H1 (cell line): ENCODE measurements around the gene RASGRP4. TPM values are rescaled to one million over a fixed set of nuclear protein-coding genes. Genes with fewer than 3 reads are reported as not detected.

Experiments
- CTCF ChIA-PET: fragments of 300-600 bp; sonication (Branson Sonifier 250); formaldehyde crosslinking; loops from one replicate; lab custom pipeline; 2021; ENCODE audit not compliant: partially characterized antibody; lab: Charles Lee
- POLR2A ChIA-PET: fragments of 300-600 bp; sonication (Branson Sonifier 250); formaldehyde crosslinking; loops from one replicate; lab custom pipeline; 2021; ENCODE audit warnings: inconsistent platforms; ENCODE audit not compliant: partially characterized antibody; lab: Charles Lee
- DNase-seq, 2 experiments: peaks; one replicate each; pipeline versions ENCODE4 v3.0.0 to v3.0.0-alpha.2; 2010 to 2022; ENCODE audit warnings: low spot score in 2 of 2, low read depth in 1 of 2, mixed read lengths in 1 of 2
- FAIRE-seq: peaks from 2 replicates; lab custom pipeline; 2011; peaks lifted over from hg19 to GRCh38; lab: Jason Lieb, UNC
- H2AFZ ChIP-seq: 2 replicates; pipeline ENCODE4 v1.8.1; 2012; ENCODE audit warnings: low read length, inconsistent platforms
- H2AK5ac ChIP-seq: 2 replicates; pipeline ENCODE4 v1.6.1; 2013; ENCODE audit warnings: low read depth, low read length
- H2BK120ac ChIP-seq: replicated peaks from 2 replicates; pipeline ENCODE3; 2013; ENCODE audit warnings: low read depth, low read length, inconsistent platforms
- H2BK12ac ChIP-seq: 2 replicates; pipeline ENCODE4 v1.6.1; 2013; ENCODE audit warnings: low read depth, low read length
- H2BK15ac ChIP-seq: 2 replicates; pipeline ENCODE4 v1.6.1; 2013; ENCODE audit warnings: low read length
- H2BK20ac ChIP-seq: 2 replicates; pipeline ENCODE4 v1.6.1; 2013; ENCODE audit warnings: low read length
- H2BK5ac ChIP-seq: 2 replicates; pipeline ENCODE4 v1.6.1; 2013; ENCODE audit warnings: low read depth, low read length
- H3K14ac ChIP-seq: 2 replicates; pipeline ENCODE4 v1.6.1; 2013; ENCODE audit warnings: inconsistent platforms; ENCODE audit not compliant: insufficient read length
- H3K18ac ChIP-seq: 2 replicates; pipeline ENCODE4 v1.6.1; 2013; ENCODE audit warnings: low read length; ENCODE audit errors: extremely low read depth
- H3K23ac ChIP-seq: 2 replicates; pipeline ENCODE4 v1.6.1; 2013; ENCODE audit warnings: inconsistent platforms; ENCODE audit not compliant: insufficient read length
- H3K23me2 ChIP-seq: 2 replicates; pipeline ENCODE4 v1.6.1; 2013; ENCODE audit warnings: low read depth, low read length
- H3K27ac ChIP-seq: 2 replicates; pipeline ENCODE4 v1.6.1; 2011; ENCODE audit warnings: low read depth, low read length, inconsistent platforms
- H3K27me3 ChIP-seq, 4 experiments: replicated peaks in 1 of 4; 1 replicate in 1 of 4; 2 replicates in 3 of 4; pipeline versions ENCODE4 v1.6.1 to v1.8.1; 2011 to 2013; ENCODE audit warnings: low read length in 3 of 4, mild to moderate bottlenecking in 3 of 4, inconsistent platforms in 2 of 4, mixed read lengths in 2 of 4, moderate library complexity in 1 of 4; ENCODE audit not compliant: control insufficient read depth in 3 of 4, insufficient read depth in 3 of 4; ENCODE audit errors: extremely low read depth in 1 of 4
- H3K36me3 ChIP-seq, 4 experiments: 2 replicates each; pipeline versions ENCODE4 v1.6.1 to v1.8.1; 2011 to 2013; ENCODE audit warnings: mild to moderate bottlenecking in 4 of 4, low read length in 3 of 4, moderate library complexity in 2 of 4, control low read depth in 1 of 4, inconsistent platforms in 1 of 4; ENCODE audit not compliant: insufficient read depth in 4 of 4, control insufficient read depth in 2 of 4
- H3K4ac ChIP-seq: replicated peaks from 2 replicates; pipeline ENCODE3; 2013; ENCODE audit warnings: low read length, low read depth, mixed read lengths, inconsistent platforms; ENCODE audit not compliant: insufficient read length
- H3K4me1 ChIP-seq, 4 experiments: replicated peaks in 1 of 4; 1 replicate in 1 of 4; 2 replicates in 3 of 4; pipeline versions ENCODE4 v1.6.1 to v1.8.1; 2011 to 2013; ENCODE audit warnings: low read length in 3 of 4, inconsistent platforms in 2 of 4, mixed read lengths in 1 of 4; ENCODE audit not compliant: insufficient read depth in 4 of 4, control insufficient read depth in 3 of 4
- H3K4me2 ChIP-seq, 2 experiments: 2 replicates each; pipeline versions ENCODE4 v1.6.1 to v1.8.1; 2011 to 2013; ENCODE audit warnings: low read depth in 2 of 2, low read length in 2 of 2, control low read depth in 1 of 2, inconsistent platforms in 1 of 2, mild to moderate bottlenecking in 1 of 2; ENCODE audit not compliant: insufficient read depth in 1 of 2
- H3K4me3 ChIP-seq, 4 experiments: fragments of 200-600, 300-600 bp in 1 of 4; sonication (generic), shearing (Covaris generic), sonication (Bioruptor Twin) in 1 of 4; 2 replicates each; pipeline versions ENCODE4 v1.5.1 to v1.8.1; 2011 to 2016; ENCODE audit warnings: low read length in 4 of 4, low read depth in 3 of 4, control low read depth in 2 of 4, inconsistent platforms in 2 of 4, mild to moderate bottlenecking in 2 of 4, mixed read lengths in 1 of 4, moderate library complexity in 1 of 4; ENCODE audit not compliant: insufficient read depth in 2 of 4; ENCODE audit errors: extremely low read depth in 1 of 4
- H3K56ac ChIP-seq: replicated peaks from 2 replicates; pipeline ENCODE3; 2013; ENCODE audit warnings: low read depth, mild to moderate bottlenecking, mixed read lengths, low read length, inconsistent platforms; ENCODE audit not compliant: insufficient read length
- H3K79me1 ChIP-seq: 2 replicates; pipeline ENCODE4 v1.6.1; 2013; ENCODE audit warnings: low read depth, low read length, control low read depth
- H3K79me2 ChIP-seq, 2 experiments: 2 replicates each; pipeline versions ENCODE4 v1.6.1 to v1.8.1; 2012 to 2013; ENCODE audit warnings: low read length in 2 of 2, mild to moderate bottlenecking in 2 of 2, inconsistent platforms in 1 of 2; ENCODE audit not compliant: insufficient read depth in 2 of 2, control insufficient read depth in 1 of 2
- H3K9ac ChIP-seq, 4 experiments: replicated peaks in 1 of 4; 1 replicate in 1 of 4; 2 replicates in 3 of 4; pipeline versions ENCODE4 v1.6.1 to v1.8.1; 2011 to 2013; ENCODE audit warnings: low read depth in 3 of 4, low read length in 3 of 4, control low read depth in 2 of 4, mild to moderate bottlenecking in 2 of 4, moderate library complexity in 2 of 4, inconsistent platforms in 1 of 4; ENCODE audit errors: extremely low read depth in 1 of 4
- H3K9me3 ChIP-seq, 2 experiments: 2 replicates each; pipeline versions ENCODE4 v1.6.1 to v1.8.1; 2012 to 2013; ENCODE audit warnings: mild to moderate bottlenecking in 2 of 2, moderate library complexity in 2 of 2, control low read depth in 1 of 2, inconsistent platforms in 1 of 2, low read depth in 1 of 2, low read length in 1 of 2, mixed read lengths in 1 of 2; ENCODE audit not compliant: insufficient read depth in 2 of 2
- H4K20me1 ChIP-seq, 2 experiments: replicated peaks in 1 of 2; 2 replicates each; pipeline versions ENCODE3 to v1.8.1; 2011 to 2013; ENCODE audit warnings: inconsistent platforms in 2 of 2, low read length in 2 of 2, mild to moderate bottlenecking in 1 of 2; ENCODE audit not compliant: insufficient read depth in 2 of 2, control insufficient read depth in 1 of 2
- H4K5ac ChIP-seq: 2 replicates; pipeline ENCODE4 v1.6.1; 2013; ENCODE audit warnings: low read length, low read depth, mixed read lengths, inconsistent platforms; ENCODE audit not compliant: insufficient read length
- H4K8ac ChIP-seq: 2 replicates; pipeline ENCODE4 v1.8.0; 2013; ENCODE audit warnings: mild to moderate bottlenecking, moderate library complexity, low read length, inconsistent platforms; ENCODE audit not compliant: insufficient read depth; ENCODE audit errors: extremely low read depth
- H4K91ac ChIP-seq: replicated peaks from 2 replicates; pipeline ENCODE3; 2013; ENCODE audit warnings: low read length, mixed read lengths, inconsistent platforms; ENCODE audit not compliant: insufficient read length
- BACH1 ChIP-seq: IDR thresholded peaks from 2 replicates; pipeline ENCODE4 v1.6.1; 2012; ENCODE audit warnings: low read length, improper control_type of control experiment
- CREB1 ChIP-seq: IDR thresholded peaks from 2 replicates; pipeline ENCODE4 v1.6.1; 2012; ENCODE audit warnings: inconsistent platforms
- EGR1 ChIP-seq: IDR thresholded peaks from 2 replicates; pipeline ENCODE4 v1.6.1; 2011; ENCODE audit warnings: low read depth, low read length, borderline replicate concordance
- MAX ChIP-seq: IDR thresholded peaks from 2 replicates; pipeline ENCODE4 v1.6.1; 2012; ENCODE audit warnings: inconsistent platforms
- PHF8 ChIP-seq: fragments of 200-600 bp; sonication (generic); conservative IDR thresholded peaks from 2 replicates; pipeline ENCODE4 v1.7.1; 2012; ENCODE audit warnings: low read depth, mild to moderate bottlenecking, inconsistent platforms, low read length, moderate library complexity
- POLR2AphosphoS5 ChIP-seq: IDR thresholded peaks from 2 replicates; pipeline ENCODE4 v1.6.1; 2011; ENCODE audit warnings: low read depth, low read length
- RFX5 ChIP-seq: IDR thresholded peaks from 2 replicates; pipeline ENCODE4 v1.6.1; 2011; ENCODE audit warnings: low read depth, low read length, improper control_type of control experiment, borderline replicate concordance
- SP1 ChIP-seq: IDR thresholded peaks from 2 replicates; pipeline ENCODE4 v1.6.1; 2011; ENCODE audit warnings: low read depth, low read length
- TAF1 ChIP-seq: IDR thresholded peaks from 2 replicates; pipeline ENCODE4 v1.6.1; 2011; ENCODE audit warnings: mild to moderate bottlenecking, low read depth, low read length
- TAF7 ChIP-seq: optimal IDR thresholded peaks from 2 replicates; pipeline ENCODE3; 2011; ENCODE audit warnings: low read depth, mild to moderate bottlenecking, inconsistent platforms, low read length, moderate library complexity, borderline replicate concordance
- USF2 ChIP-seq: IDR thresholded peaks from 2 replicates; pipeline ENCODE4 v1.6.1; 2011; ENCODE audit warnings: low read length, improper control_type of control experiment
- WGBS, 2 experiments: shearing (Covaris generic) in 1 of 2; methylation state at CpG; one replicate each; pipeline versions ENCODE4 v1.1.6 to v1.1.7; 2013 to 2015; ENCODE audit warnings: low lambda C conversion rate in 2 of 2, mixed read lengths in 2 of 2, inconsistent platforms in 1 of 2, low coverage in 1 of 2, missing lambda C conversion rate in 1 of 2; ENCODE audit not compliant: insufficient replicate concordance in 2 of 2, insufficient coverage in 1 of 2, insufficient read length in 1 of 2; ENCODE audit errors: extremely low coverage in 1 of 2, missing lambda C conversion rate in 1 of 2; 5-methylcytosine and 5-hydroxymethylcytosine counted together
- polyA plus RNA-seq, 7 experiments: library from polyadenylated mRNA; depleted of rRNA in 3 of 7; stranded (reverse) in 5 of 7; unstranded in 2 of 7; fragments of >200 nt in 5 of 7; fragments of 200-250 nt in 2 of 7; gene quantifications; 1 replicate in 5 of 7; 2 replicates in 1 of 7; 4 replicates in 1 of 7; pipeline versions ENCODE4 v1.2.1 to v1.2.3, GENCODE V29; 2011 to 2013; ENCODE audit warnings: missing spikeins in 2 of 7, mixed read lengths in 2 of 7
- total RNA-seq: library from RNA; stranded (reverse); fragmentation: NEBNext Ultra II Directional; extraction: Animal tissue kit (Norgen Biotek cat#: 25700); gene quantifications from 2 replicates; pipeline ENCODE4 v1.2.1, GENCODE V29; 2021

The RASGRP4 gene
- total and polyA plus RNA-seq, 2 of the 8 experiments (the other 6 are each of a cell fraction or from before 2014, with no cell fraction given), result 1.9 to 3.1 TPM

GRCh38 chr19:38394488-38394887, 31.5 kb downstream of the RASGRP4 start:
- no peak overlapping the region for H2BK15ac ChIP-seq
- no peak overlapping the region for H3K27ac ChIP-seq
- WGBS, 2 experiments, result 13% methylated on average over 21 of the region's 30 CpGs; no CpG with 5 or more reads in 1 of the 2 experiments
- peaks cover 3% of the 10 kb centered on the region; the same call in 1 of the 2 replicates for H3K23me2 ChIP-seq
- no peak overlapping the region for H3K23ac ChIP-seq
- H3K9ac ChIP-seq, result no peak overlapping the region
- ChIA-PET CTCF (interaction anchor here (0.9 to 1.3 kb wide), 3 partner anchors 39 to 161 kb away, joined by 3 to 6 read pairs (median 3); no protein-coding TSS in a partner anchor), POLR2A (interaction anchor here (1.1 to 2.2 kb wide), 8 partner anchors 9 to 255 kb away, joined by 3 to 12 read pairs (median 4); partner anchors contain the start of gene SPINT2)
- H4K20me1 ChIP-seq, result peaks cover 0 to 2% of the 10 kb centered on the region in 2 experiments
- peaks cover 0 to 23% (median 19%) of the 10 kb centered on the region in 4 experiments; a peak in 5 of 7 replicates for H3K27me3 ChIP-seq
- H3K9me3 ChIP-seq, result no peaks in the 10 kb centered on the region
- no peak overlapping the region for H2BK20ac ChIP-seq
- H2BK5ac ChIP-seq, result no peak overlapping the region
- DNase-seq (peak; percentile 82 to 95), FAIRE-seq (peak; percentile 45)
- peak overlapping the region in 3 of 4 experiments; percentile 15 to 52 (median 29); a peak in 5 of 8 replicates for H3K4me3 ChIP-seq
- H2AK5ac ChIP-seq, result no peak overlapping the region
- no peak overlapping the region for H3K56ac ChIP-seq
- H3K36me3 ChIP-seq, result peaks cover 2 to 20% (median 5%) of the 10 kb centered on the region in 4 experiments; a peak in 2 of 8 replicates
- H4K91ac ChIP-seq, result no peak overlapping the region
- no peak overlapping the region for H3K4ac ChIP-seq
- no peak overlapping the region for H2BK120ac ChIP-seq
- no peak overlapping the region for H2AFZ ChIP-seq
- peak overlapping the region; percentile 54 to 71; a peak in 3 of 4 replicates for H3K4me2 ChIP-seq
- H3K4me1 ChIP-seq, result peaks cover 6 to 14% (median 9%) of the 10 kb centered on the region in 4 experiments
- no peak overlapping the region for H2BK12ac ChIP-seq
- H3K79me1 ChIP-seq, result peaks cover 4% of the 10 kb centered on the region; the same call in 1 of the 2 replicates
- H4K8ac ChIP-seq, result no peak overlapping the region; the same call in 1 of the 2 replicates
- H3K18ac ChIP-seq, result no peak overlapping the region
- H3K14ac ChIP-seq, result no peak overlapping the region
- peaks cover 0 to 7% of the 10 kb centered on the region in 2 experiments; a peak in 2 of 4 replicates for H3K79me2 ChIP-seq
- H4K5ac ChIP-seq, result no peak overlapping the region
- TF ChIP-seq TAF7 (peak; percentile 20), RFX5 (no peak), EGR1 (peak; percentile 85; the same call in 1 of the 2 replicates), TAF1 (peak; percentile 46; the same call in 1 of the 2 replicates), POLR2AphosphoS5 (peak; percentile 52; the same call in 1 of the 2 replicates), SP1 (peak; percentile 57; the same call in 1 of the 2 replicates), BACH1 (no peak), MAX (peak; percentile 82), CREB1 (peak; percentile 66; the same call in 1 of the 2 replicates), USF2 (peak; percentile 68; the same call in 1 of the 2 replicates), PHF8 (no peak)
